DMS114 treated with DMSO at 0.1 percent for 48 hours (cell line): ENCODE data around the gene CYFIP2.
"Not testable (repeated sequence)": the region's sequence is repeated elsewhere in the genome, so short reads cannot be mapped to it uniquely, and the experiment has no call there.

ENCODE experiments used
- DNase-seq: peaks from one replicate; lab custom pipeline; 2025; ENCODE audit not compliant: unreplicated experiment; lab: John Stamatoyannopoulos, UW

The CYFIP2 gene

DNA sequence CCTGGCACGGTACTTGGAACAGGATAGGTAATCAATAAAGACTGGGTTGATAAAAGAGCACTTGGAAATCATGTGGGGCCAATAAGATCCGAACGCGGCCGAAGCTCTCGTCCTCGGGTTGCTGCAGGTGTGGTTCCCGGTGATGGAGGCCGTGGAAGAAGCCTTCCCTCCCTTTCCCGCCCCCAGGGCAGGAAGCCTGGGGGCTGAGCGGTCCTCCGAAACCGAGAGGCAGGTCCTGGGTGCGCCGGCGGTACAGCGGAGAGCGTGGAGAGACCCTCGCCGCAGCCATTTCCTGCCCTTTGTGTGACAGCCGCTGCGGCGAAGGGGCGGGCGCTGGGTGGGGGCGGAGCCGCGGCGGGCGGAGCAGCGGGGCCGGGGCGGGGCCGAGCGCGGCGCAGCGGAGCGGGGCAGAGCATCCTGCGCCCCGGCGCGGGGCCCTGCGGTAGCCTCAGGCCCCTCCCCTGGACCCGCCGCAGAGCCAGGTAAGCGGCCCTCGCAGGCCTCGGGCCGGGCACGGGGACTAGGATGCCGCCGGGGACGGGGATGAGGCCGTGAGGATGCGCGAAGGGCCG, at the start of gene CYFIP2:
Gene CYFIP2, plus strand, starts transcription at position 410 of the 572 bp plus-strand sequence. CDS start 19,239 bp downstream, outside the sequence.
- peak; percentile 30 for DNase-seq

- DNase-seq, result no peak
These were observed 49.4 kb upstream of the CYFIP2 start for GRCh38 chr5:157216391-157217142.

- no peak for DNase-seq
These were observed 48.5 kb upstream of the CYFIP2 start for GRCh38 chr5:157217289-157218024.

DNA sequence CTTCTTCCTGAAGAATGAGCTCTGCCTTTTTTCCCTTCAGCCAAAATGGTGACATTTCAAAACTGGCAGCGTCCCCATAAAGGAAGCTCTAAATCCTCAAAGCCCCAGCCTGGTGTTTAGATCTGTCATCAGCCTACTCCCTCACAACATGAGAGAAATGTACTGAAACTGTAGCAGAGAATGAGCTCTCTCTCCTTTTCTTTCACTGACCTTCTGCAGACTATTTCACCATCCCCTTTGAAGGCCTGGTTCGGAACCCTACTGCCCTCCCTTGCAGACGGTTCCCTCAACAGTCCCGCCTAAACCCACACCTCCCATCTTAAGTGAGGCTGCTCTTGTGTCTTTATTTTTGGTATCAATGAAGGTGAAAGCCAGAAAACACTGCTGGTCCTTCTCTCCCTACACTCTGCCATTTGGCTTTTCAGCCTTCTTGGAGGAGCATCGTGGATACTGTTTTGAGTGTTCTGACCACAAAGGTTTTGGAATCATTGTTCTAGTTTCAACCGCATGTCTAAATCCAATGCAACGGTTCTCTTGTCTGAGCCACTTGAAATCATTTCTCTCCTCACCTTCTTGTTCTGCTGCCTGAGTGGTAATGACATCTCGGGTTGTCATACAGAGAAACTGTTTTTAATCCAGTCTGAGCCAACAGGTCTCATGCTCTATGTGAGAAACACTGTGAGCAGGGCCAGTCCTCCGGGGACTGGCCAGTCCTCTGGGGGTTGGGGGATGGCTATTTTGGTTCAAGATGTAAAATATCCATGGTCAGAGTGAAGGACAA, 46.2 kb upstream of the CYFIP2 start:
- no peak for DNase-seq

DNA sequence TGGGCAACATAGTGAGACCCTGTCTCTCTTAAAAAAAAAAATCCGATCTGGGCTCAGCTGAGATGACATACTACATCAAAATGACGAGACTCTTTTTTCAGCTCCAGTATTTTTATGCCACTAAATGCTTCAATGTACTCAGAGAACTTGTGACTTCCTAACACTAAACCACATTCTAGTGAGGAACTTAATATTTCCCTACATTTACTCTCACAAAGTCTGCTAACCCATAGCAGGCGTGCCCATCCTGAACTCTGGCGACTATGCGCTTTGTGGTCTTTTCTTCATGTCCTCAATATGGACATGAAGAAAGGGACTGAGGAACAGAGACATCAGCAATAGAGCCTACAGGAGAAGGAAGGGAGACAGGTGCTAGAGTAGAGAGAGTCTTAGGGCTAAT, 44.0 kb upstream of the CYFIP2 start:
- DNase-seq, result no peak

DNA sequence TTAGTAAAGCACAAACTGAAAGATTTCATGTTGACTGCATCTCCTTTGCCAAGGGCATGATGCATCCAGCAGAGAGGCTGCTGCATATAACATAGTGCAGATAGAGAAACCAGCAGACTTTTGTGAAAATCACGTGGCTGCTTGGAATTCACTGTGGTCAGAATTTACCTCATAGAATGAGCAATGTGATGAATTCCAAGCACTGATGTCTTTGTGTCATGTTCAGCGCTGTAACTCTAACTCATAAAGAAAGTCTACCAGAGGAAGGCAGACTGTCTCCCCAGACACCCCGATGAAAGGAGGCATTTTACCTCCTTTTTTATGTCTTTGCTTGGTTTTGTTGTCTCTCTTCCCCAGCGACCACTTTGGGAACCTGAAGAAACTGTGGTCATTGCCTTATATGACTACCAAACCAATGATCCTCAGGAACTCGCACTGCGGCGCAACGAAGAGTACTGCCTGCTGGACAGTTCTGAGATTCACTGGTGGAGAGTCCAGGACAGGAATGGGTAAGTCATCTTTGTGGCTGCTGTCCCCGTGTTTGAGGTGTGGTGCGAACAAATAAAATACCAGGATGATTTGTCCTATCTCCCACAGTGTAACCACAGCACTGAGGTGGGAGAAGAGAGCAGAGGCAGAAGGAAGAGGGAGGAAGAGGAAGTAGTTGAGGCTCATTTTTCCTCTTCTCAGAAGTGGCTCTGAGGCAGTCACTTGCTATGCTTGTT, 43.3 kb upstream of the CYFIP2 start:
- no peak for DNase-seq

- DNase-seq, result no peak
These were observed 40.2 kb upstream of the CYFIP2 start for GRCh38 chr5:157225469-157226422.

DNA sequence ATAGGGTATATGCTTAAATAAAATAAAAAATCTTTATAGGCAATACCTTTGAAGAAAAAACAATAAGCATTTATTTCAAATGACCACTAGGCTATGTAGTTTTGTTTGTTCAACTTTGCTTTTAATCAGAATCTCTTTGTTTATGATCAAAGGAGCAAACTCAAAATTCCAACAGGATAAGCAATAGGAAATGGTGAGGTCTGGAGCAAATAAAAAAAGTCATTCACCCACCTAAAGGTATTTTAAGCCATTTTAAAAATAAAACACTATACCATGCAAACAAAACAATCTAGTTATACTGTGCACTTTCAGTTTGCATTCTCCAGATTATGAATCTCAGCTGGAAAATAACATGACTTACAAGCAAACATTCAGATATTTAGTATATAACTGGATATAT, 35.3 kb upstream of the CYFIP2 start:
- no peak for DNase-seq

GRCh38 chr5:157232706-157233105, 33.2 kb upstream of the CYFIP2 start:
- DNase-seq, result no peak

DNA sequence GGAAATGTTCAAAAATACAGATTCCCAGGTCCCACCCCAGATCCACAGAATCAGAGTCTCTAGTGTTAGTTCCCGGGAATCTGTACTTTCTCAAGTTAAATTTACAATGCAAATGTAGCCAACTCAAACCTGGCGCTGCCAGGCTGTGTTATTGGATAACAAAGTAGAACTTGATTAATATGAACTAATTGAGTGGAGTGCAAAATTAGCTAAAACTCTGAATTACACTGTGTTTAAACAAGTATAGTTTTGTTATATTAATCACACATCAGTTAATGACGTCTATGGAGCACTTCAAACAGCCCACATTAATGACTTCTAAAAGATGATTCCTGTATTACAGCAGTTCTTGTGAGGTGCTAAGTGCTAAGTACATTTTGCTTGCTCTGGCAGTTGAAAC, 32.4 kb upstream of the CYFIP2 start:
- no peak for DNase-seq

- DNase-seq, result no peak
These were observed 29.5 kb upstream of the CYFIP2 start for GRCh38 chr5:157236423-157236822.

DNA sequence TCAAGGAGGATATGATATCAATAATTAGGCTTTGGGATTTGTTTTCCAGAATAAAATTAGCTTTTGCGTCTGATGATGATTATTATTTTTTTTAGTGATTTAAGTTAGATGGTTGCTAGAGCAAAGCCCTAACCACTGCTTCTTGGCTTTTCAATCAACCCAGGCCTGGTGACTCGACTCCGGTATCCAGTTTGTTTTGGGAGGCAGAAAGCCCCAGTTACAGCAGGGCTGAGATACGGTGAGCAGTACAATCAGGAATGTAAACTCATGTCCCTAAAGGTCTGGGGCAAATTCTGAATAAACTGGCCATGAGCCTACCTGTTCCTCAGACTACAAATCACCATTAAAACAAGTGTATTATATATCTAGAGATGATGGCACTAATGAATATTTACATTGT, 24.4 kb upstream of the CYFIP2 start:
- no peak for DNase-seq

GRCh38 chr5:157244704-157245103, 21.2 kb upstream of the CYFIP2 start:
- not testable (repeated sequence) for DNase-seq

GRCh38 chr5:157245476-157245875, 20.4 kb upstream of the CYFIP2 start:
- DNase-seq, result no peak

GRCh38 chr5:157245886-157246285, 20.0 kb upstream of the CYFIP2 start:
- DNase-seq, result no peak

DNA sequence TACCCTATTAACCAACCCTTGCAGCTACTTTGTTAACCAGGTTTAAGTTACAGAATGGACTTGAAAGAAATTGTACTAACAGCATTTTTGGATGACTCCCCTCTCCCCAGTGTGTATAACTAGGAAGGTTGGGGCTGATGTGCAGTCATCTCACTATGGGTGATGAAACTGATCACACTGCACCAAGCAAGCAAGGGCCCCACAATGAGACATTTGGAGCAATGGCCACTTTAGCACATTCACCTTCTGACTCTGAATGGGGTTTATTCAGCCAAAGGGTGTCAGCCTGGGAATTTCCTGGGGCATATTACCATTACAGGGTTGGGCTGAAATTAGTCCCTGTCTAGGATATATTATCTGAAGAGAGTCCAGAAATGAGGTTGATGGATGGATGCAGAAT, 18.7 kb upstream of the CYFIP2 start:
- no peak for DNase-seq

GRCh38 chr5:157248821-157249470, 17.0 kb upstream of the CYFIP2 start:
- no peak for DNase-seq

DNA sequence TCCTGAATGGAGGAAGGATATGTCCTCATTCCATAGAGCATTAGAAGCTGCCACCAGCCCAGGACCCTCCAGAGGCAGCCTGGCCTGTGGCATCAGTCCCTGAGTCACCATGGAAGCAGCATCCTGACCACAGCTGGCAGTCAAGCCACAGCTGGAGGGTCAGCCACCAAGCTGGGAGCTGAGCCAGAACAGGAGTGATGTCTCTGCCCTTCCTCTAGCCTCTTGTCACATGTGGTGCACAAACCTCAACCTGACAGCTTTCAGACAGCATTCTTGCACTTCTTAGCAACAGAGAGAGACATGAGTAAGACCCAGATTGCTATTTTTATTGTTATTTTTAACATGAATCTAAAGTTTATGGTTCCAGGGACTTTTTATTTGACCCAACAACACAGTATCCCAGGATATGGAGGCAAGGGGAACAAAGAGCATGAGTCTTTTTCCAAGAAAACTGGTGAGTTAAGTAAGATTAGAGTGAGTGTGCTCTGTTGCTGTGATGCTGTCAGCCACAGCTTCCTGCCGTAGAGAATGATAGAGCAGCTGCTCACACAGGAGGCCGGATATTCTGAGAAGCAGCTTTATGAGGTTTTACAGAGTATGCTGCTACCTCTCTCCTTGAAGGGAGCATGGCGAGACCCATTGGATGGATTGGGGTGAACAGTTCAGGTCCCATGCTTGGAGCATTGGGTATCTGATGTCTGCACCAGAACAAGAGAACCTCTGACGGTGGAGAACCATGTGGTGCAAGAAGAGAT, 13.0 kb upstream of the CYFIP2 start:
- no peak for DNase-seq
